GM12878 (cell line): ENCODE data around the gene HSD17B4. TPM values are rescaled to one million over a fixed set of nuclear protein-coding genes. Genes with fewer than 3 reads are reported as not detected.
A peak's percentile ranks its signal among the peaks of the same experiment; 100 is the strongest.

Source experiments
- ATAC-seq: fragments of 200-7000 bp; cut with Tn5 transposase; 3 replicates; pipeline ENCODE4 v1.9.1; 2020; ENCODE audit warnings: mild to moderate bottlenecking, moderate library complexity
- BruUV-seq: library from RNA; stranded (reverse); fragments of 400-500 nt; replicated peaks from 2 replicates; lab custom pipeline; 2021; lab: Mats Ljungman, UMichigan
- CTCF ChIA-PET: fragments of 300-600 bp; sonication (Branson Sonifier 250); formaldehyde crosslinking; extraction: SDS; loops from one replicate; lab custom pipeline; 2021; ENCODE audit warnings: inconsistent platforms; lab: Yijun Ruan, JAX
- POLR2A ChIA-PET: fragments of 350-600 bp; formaldehyde crosslinking; extraction: SDS; loops from one replicate; lab custom pipeline; 2021; ENCODE audit warnings: inconsistent platforms; lab: Charles Lee
- RAD21 ChIA-PET: fragments of 300-600 bp; sonication (Branson Sonifier 250); formaldehyde crosslinking; loops from one replicate; lab custom pipeline; 2023; ENCODE audit warnings: antibody characterized with exemption; ENCODE audit not compliant: unreplicated experiment; lab: Charles Lee
- SMC1A ChIA-PET: fragments of 300-600 bp; sonication (Branson Sonifier 250); formaldehyde crosslinking; loops from one replicate; lab custom pipeline; 2023; ENCODE audit not compliant: unreplicated experiment, uncharacterized antibody; lab: Charles Lee
- DNase-seq: peaks from one replicate; pipeline ENCODE4 v3.0.0-alpha.2; 2011; ENCODE audit warnings: low read depth, low spot score
- FAIRE-seq: peaks from 3 replicates; lab custom pipeline; 2011; peaks lifted over from hg19 to GRCh38; lab: Jason Lieb, UNC
- H2AFZ ChIP-seq: 2 replicates; pipeline ENCODE4 v1.6.0; 2011; ENCODE audit warnings: low read depth, low read length, control low read depth; ENCODE audit not compliant: control insufficient read depth
- H3K27ac ChIP-seq: 2 replicates; pipeline ENCODE4 v1.5.1; 2011; ENCODE audit warnings: control low read depth; ENCODE audit not compliant: control insufficient read depth, insufficient read depth
- H3K27me3 ChIP-seq, 2 experiments: replicated peaks in 1 of 2; 2 replicates each; pipeline versions ENCODE4 v1.6.0 to v1.6.1; 2011; ENCODE audit warnings: low read length in 1 of 2; ENCODE audit not compliant: control insufficient read depth in 2 of 2, insufficient read depth in 2 of 2
- H3K36me3 ChIP-seq, 2 experiments: 2 replicates each; pipeline ENCODE4 v1.5.1; 2011; ENCODE audit warnings: low read length in 1 of 2; ENCODE audit not compliant: control insufficient read depth in 2 of 2, insufficient read depth in 2 of 2
- H3K4me1 ChIP-seq: 2 replicates; pipeline ENCODE4 v1.6.1; 2011; ENCODE audit warnings: mild to moderate bottlenecking, low read length, moderate library complexity, mixed read lengths; ENCODE audit not compliant: control insufficient read depth, insufficient read depth
- H3K4me2 ChIP-seq: 2 replicates; pipeline ENCODE4 v1.6.0; 2011; ENCODE audit warnings: control low read depth; ENCODE audit not compliant: control insufficient read depth, insufficient read depth
- H3K4me3 ChIP-seq: fragments of 200-600 bp; sonication (generic); 2 replicates; pipeline ENCODE4 v1.5.1; 2016
- H3K79me2 ChIP-seq: 2 replicates; pipeline ENCODE4 v1.6.0; 2011; ENCODE audit warnings: low read length; ENCODE audit not compliant: control insufficient read depth, insufficient read depth
- H3K9ac ChIP-seq: 2 replicates; pipeline ENCODE4 v1.8.0; 2011; ENCODE audit warnings: low read length, control low read depth, mixed read lengths; ENCODE audit not compliant: control insufficient read depth, insufficient read depth
- H3K9me3 ChIP-seq: replicated peaks from 3 replicates; pipeline ENCODE4 v1.5.1; 2011; ENCODE audit warnings: mild to moderate bottlenecking, low read length; ENCODE audit not compliant: control insufficient read depth, insufficient read depth
- H4K20me1 ChIP-seq: 2 replicates; pipeline ENCODE4 v1.6.0; 2011; ENCODE audit not compliant: control insufficient read depth, insufficient read depth
- ATF7 ChIP-seq: fragments of 450-650 bp; IDR thresholded peaks from 2 replicates; pipeline ENCODE4 v1.6.1; 2016; ENCODE audit warnings: low read depth, mild to moderate bottlenecking
- CBX3 ChIP-seq: fragments of 200-600 bp; sonication (generic); IDR thresholded peaks from 2 replicates; pipeline ENCODE4 v1.6.1; 2016; ENCODE audit warnings: low read depth, borderline replicate concordance
- CREM ChIP-seq: IDR thresholded peaks from 2 replicates; pipeline ENCODE4 v1.6.1; 2014; ENCODE audit warnings: antibody characterized with exemption, low read depth
- HSF1 ChIP-seq: fragments of 150-350 bp; IDR thresholded peaks from 2 replicates; pipeline ENCODE4 v1.6.1; 2014; ENCODE audit warnings: mild to moderate bottlenecking, low read depth, low read length
- LARP7 ChIP-seq: fragments of 450-650 bp; IDR thresholded peaks from 2 replicates; pipeline ENCODE4 v1.6.1; 2017; ENCODE audit warnings: mild to moderate bottlenecking
- MAX ChIP-seq: IDR thresholded peaks from 2 replicates; pipeline ENCODE4 v1.6.1; 2012; ENCODE audit warnings: low read depth, low read length, improper control_type of control experiment
- POLR2AphosphoS5 ChIP-seq: IDR thresholded peaks from 2 replicates; pipeline ENCODE4 v1.6.1; 2011; ENCODE audit warnings: mild to moderate bottlenecking, low read length, inconsistent platforms
- SIX5 ChIP-seq: IDR thresholded peaks from 2 replicates; pipeline ENCODE4 v1.6.1; 2011; ENCODE audit warnings: mild to moderate bottlenecking, low read depth, low read length, moderate library complexity; ENCODE audit not compliant: severe bottlenecking
- SPI1 ChIP-seq: IDR thresholded peaks from 2 replicates; pipeline ENCODE4 v1.6.1; 2011; ENCODE audit warnings: low read depth, mild to moderate bottlenecking, low read length, moderate library complexity, borderline replicate concordance; ENCODE audit not compliant: insufficient read depth
- STAT3 ChIP-seq: IDR thresholded peaks from 2 replicates; pipeline ENCODE4 v1.6.1; 2011; ENCODE audit warnings: low read depth, low read length, improper control_type of control experiment
- WGBS: methylation state at CpG from one replicate; pipeline ENCODE4 v1.1.6; 2016; ENCODE audit warnings: low lambda C conversion rate; ENCODE audit not compliant: insufficient replicate concordance, insufficient coverage; ENCODE audit errors: missing lambda C conversion rate; 5-methylcytosine and 5-hydroxymethylcytosine counted together
- in situ Hi-C: fragments of 300-500 bp; cut with MboI; formaldehyde crosslinking; loops from 9 replicates; pipeline ENCODE4 v1.14.3; 2018; ENCODE audit warnings: mixed read lengths
- intact Hi-C: fragments of 100-400 bp; cut with micrococcal nuclease; formaldehyde crosslinking; loops from one replicate; pipeline ENCODE4 v1.14.2; 2022; ENCODE audit not compliant: unreplicated experiment
- polyA plus RNA-seq, 11 experiments: library from polyadenylated mRNA; depleted of rRNA in 4 of 11; unstranded in 6 of 11; stranded (reverse) in 5 of 11; fragments of >200 nt; fragmentation: Nextera tagmentation in 4 of 11; fragmentation: Illumina TruSeq in 1 of 11; extraction: Ambion mirVana in 4 of 11; extraction: Trizol in 1 of 11; gene quantifications; 1 replicate in 1 of 11; 2 replicates in 10 of 11; pipeline versions ENCODE4 v1.2.1 to v1.2.3, GENCODE V29; 2011 to 2016; ENCODE audit warnings: inconsistent platforms in 2 of 11, missing spikeins in 2 of 11, low read depth in 1 of 11
- total RNA-seq, 4 experiments: library from RNA; depleted of rRNA in 3 of 4; stranded (reverse); fragments of >200 nt in 3 of 4; fragmentation: Illumina TruSeq in 1 of 4; extraction: Trizol in 1 of 4; gene quantifications; 2 replicates each; pipeline versions ENCODE4 v1.2.1 to v1.2.3, GENCODE V29; 2013 to 2021
- TF ChIP-seq, protein P1 (sequence below): IDR thresholded peaks from 2 replicates; pipeline ENCODE4 v1.6.1; 2012; ENCODE audit warnings: low read length, inconsistent platforms
- TF ChIP-seq, protein P2 (sequence below): fragments of 450-650 bp; IDR thresholded peaks from 2 replicates; pipeline ENCODE4 v1.6.1; 2017; ENCODE audit warnings: borderline replicate concordance
- TF ChIP-seq, protein P3 (sequence below): IDR thresholded peaks from 2 replicates; pipeline ENCODE4 v1.6.1; 2011; ENCODE audit warnings: borderline replicate concordance, low read depth, mild to moderate bottlenecking, moderate library complexity, mixed read lengths, low read length; ENCODE audit not compliant: insufficient read depth; ENCODE audit errors: extremely low read length
- TF ChIP-seq, protein P4 (sequence below): fragments of 450-650 bp; IDR thresholded peaks from 2 replicates; pipeline ENCODE4 v1.6.1; 2017; ENCODE audit warnings: mild to moderate bottlenecking, low read depth, inconsistent platforms; ENCODE audit not compliant: poor library complexity, severe bottlenecking

HSD17B4 gene
- total and polyA plus RNA-seq, 10 of the 15 experiments (the other 5 are each of a cell fraction or from before 2014, with no cell fraction given), result 38.6 to 125 (median 93.0) TPM

- H3K36me3 ChIP-seq, result no peaks in the 10 kb centered on the region
- DNase-seq (no peak), ATAC-seq (peak; percentile 26), FAIRE-seq (no peak)
- H4K20me1 ChIP-seq, result no peaks in the 10 kb centered on the region
- ChIA-PET CTCF (interaction anchor here (0.7 to 2.4 kb wide), 9 partner anchors 10 to 465 kb away, joined by 3 to 11 read pairs (median 4); partner anchors contain the start of gene DTWD2), SMC1A (interaction anchor here (0.8 to 2.0 kb wide), 6 partner anchors 10 to 465 kb away, joined by 3 to 9 read pairs (median 3); partner anchors contain the start of gene DTWD2), POLR2A (interaction anchor here (1.0 to 1.6 kb wide), 2 partner anchors 9 to 17 kb away, joined by 4 read pairs; no protein-coding TSS in a partner anchor), RAD21 (interaction anchor here (1.0 to 2.5 kb wide), 4 partner anchors 9 to 140 kb away, joined by 3 to 8 read pairs (median 4); no protein-coding TSS in a partner anchor)
- no peaks in the 10 kb centered on the region; the same call in 1 of the 3 replicates for H3K9me3 ChIP-seq
- H3K27ac ChIP-seq, result peak overlapping the region; percentile 45
- peak overlapping the region; percentile 86 for H2AFZ ChIP-seq
- 8% methylated on average over 12 of the region's 12 CpGs for WGBS
- peak overlapping the region; percentile 98 for H3K4me3 ChIP-seq
- no peaks in the 10 kb centered on the region for H3K4me1 ChIP-seq
- H3K79me2 ChIP-seq, result peaks cover 4% of the 10 kb centered on the region
- peak overlapping the region; percentile 59 for H3K9ac ChIP-seq
- BruUV-seq, result no TSS peak
- in situ Hi-C loops (no loop called here), intact Hi-C loops (no loop called here)
- peak overlapping the region; percentile 75 for H3K4me2 ChIP-seq
- no peaks in the 10 kb centered on the region for H3K27me3 ChIP-seq
- TF ChIP-seq STAT3 (no peak), LARP7 (no peak), MAX (no peak), ATF7 (no peak), SPI1 (no peak), CREM (no peak), HSF1 (no peak), SIX5 (no peak), CBX3 (no peak), POLR2AphosphoS5 (no peak)
- TF ChIP-seq, protein P1, sequence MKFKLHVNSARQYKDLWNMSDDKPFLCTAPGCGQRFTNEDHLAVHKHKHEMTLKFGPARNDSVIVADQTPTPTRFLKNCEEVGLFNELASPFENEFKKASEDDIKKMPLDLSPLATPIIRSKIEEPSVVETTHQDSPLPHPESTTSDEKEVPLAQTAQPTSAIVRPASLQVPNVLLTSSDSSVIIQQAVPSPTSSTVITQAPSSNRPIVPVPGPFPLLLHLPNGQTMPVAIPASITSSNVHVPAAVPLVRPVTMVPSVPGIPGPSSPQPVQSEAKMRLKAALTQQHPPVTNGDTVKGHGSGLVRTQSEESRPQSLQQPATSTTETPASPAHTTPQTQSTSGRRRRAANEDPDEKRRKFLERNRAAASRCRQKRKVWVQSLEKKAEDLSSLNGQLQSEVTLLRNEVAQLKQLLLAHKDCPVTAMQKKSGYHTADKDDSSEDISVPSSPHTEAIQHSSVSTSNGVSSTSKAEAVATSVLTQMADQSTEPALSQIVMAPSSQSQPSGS, result no peak
- TF ChIP-seq, protein P2, sequence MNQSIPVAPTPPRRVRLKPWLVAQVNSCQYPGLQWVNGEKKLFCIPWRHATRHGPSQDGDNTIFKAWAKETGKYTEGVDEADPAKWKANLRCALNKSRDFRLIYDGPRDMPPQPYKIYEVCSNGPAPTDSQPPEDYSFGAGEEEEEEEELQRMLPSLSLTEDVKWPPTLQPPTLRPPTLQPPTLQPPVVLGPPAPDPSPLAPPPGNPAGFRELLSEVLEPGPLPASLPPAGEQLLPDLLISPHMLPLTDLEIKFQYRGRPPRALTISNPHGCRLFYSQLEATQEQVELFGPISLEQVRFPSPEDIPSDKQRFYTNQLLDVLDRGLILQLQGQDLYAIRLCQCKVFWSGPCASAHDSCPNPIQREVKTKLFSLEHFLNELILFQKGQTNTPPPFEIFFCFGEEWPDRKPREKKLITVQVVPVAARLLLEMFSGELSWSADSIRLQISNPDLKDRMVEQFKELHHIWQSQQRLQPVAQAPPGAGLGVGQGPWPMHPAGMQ, result no peak
- TF ChIP-seq, protein P3, sequence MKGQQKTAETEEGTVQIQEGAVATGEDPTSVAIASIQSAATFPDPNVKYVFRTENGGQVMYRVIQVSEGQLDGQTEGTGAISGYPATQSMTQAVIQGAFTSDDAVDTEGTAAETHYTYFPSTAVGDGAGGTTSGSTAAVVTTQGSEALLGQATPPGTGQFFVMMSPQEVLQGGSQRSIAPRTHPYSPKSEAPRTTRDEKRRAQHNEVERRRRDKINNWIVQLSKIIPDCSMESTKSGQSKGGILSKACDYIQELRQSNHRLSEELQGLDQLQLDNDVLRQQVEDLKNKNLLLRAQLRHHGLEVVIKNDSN, result no peak
- TF ChIP-seq, protein P4, sequence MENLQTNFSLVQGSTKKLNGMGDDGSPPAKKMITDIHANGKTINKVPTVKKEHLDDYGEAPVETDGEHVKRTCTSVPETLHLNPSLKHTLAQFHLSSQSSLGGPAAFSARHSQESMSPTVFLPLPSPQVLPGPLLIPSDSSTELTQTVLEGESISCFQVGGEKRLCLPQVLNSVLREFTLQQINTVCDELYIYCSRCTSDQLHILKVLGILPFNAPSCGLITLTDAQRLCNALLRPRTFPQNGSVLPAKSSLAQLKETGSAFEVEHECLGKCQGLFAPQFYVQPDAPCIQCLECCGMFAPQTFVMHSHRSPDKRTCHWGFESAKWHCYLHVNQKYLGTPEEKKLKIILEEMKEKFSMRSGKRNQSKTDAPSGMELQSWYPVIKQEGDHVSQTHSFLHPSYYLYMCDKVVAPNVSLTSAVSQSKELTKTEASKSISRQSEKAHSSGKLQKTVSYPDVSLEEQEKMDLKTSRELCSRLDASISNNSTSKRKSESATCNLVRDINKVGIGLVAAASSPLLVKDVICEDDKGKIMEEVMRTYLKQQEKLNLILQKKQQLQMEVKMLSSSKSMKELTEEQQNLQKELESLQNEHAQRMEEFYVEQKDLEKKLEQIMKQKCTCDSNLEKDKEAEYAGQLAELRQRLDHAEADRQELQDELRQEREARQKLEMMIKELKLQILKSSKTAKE, result no peak
Observed at GRCh38 chr5:119453040-119453373, 710 bp downstream of the HSD17B4 start.
